PC-9 (cell line): ENCODE data around the gene RAP1GAP2. TPM values are rescaled to one million over a fixed set of nuclear protein-coding genes. Genes with fewer than 3 reads are reported as not detected.

Experiments used
- BruUV-seq: library from RNA; stranded (reverse); fragments of 400-500 nt; replicated peaks from 2 replicates; lab custom pipeline; 2021; lab: Mats Ljungman, UMichigan
- CTCF ChIA-PET: fragments of 300-600 bp; sonication (Branson Sonifier 250); formaldehyde crosslinking; loops from one replicate; lab custom pipeline; 2022; ENCODE audit warnings: antibody characterized with exemption; lab: Charles Lee
- POLR2A ChIA-PET: fragments of 300-600 bp; sonication (Branson Sonifier 250); formaldehyde crosslinking; loops from one replicate; lab custom pipeline; 2022; ENCODE audit warnings: antibody characterized with exemption; ENCODE audit not compliant: unreplicated experiment; lab: Charles Lee
- DNase-seq, 2 experiments: peaks; one replicate each; pipeline versions ENCODE4 v3.0.0 to v3.0.0-alpha.2; 2015 to 2022; ENCODE audit warnings: mixed read lengths in 1 of 2
- H2AFZ ChIP-seq: fragments of 200-600 bp; sonication (generic); 2 replicates; pipeline ENCODE4 v1.8.1; 2017; ENCODE audit warnings: antibody characterized with exemption
- H3F3A ChIP-seq: fragments of 200-600 bp; sonication (generic); 2 replicates; pipeline ENCODE4 v1.8.1; 2017; ENCODE audit warnings: antibody characterized with exemption, mild to moderate bottlenecking, low read depth; ENCODE audit not compliant: insufficient read depth
- H3K27ac ChIP-seq: fragments of 200-600 bp; sonication (generic); 2 replicates; pipeline ENCODE4 v1.6.1; 2016; ENCODE audit warnings: mixed run types
- H3K27me3 ChIP-seq: fragments of 200-600 bp; sonication (generic); 2 replicates; pipeline ENCODE4 v1.6.1; 2016; ENCODE audit warnings: low read depth, mixed run types; ENCODE audit not compliant: insufficient read depth
- H3K36me3 ChIP-seq: fragments of 200-600 bp; sonication (generic); 2 replicates; pipeline ENCODE4 v1.6.1; 2016; ENCODE audit warnings: low read depth, mixed run types
- H3K4me1 ChIP-seq: fragments of 200-600 bp; sonication (generic); replicated peaks from 2 replicates; pipeline ENCODE4 v1.6.1; 2016; ENCODE audit warnings: mixed run types; ENCODE audit not compliant: insufficient read depth
- H3K4me2 ChIP-seq: fragments of 200-600 bp; sonication (generic); 2 replicates; pipeline ENCODE4 v1.6.1; 2017; ENCODE audit warnings: mixed run types
- H3K4me3 ChIP-seq: fragments of 200-600 bp; sonication (generic); 2 replicates; pipeline ENCODE4 v1.6.1; 2016; ENCODE audit warnings: mixed run types
- H3K79me2 ChIP-seq: fragments of 200-600 bp; sonication (generic); 2 replicates; pipeline ENCODE4 v1.6.1; 2017; ENCODE audit warnings: low read depth, mixed run types
- H3K9me2 ChIP-seq: fragments of 200-600 bp; sonication (generic); 2 replicates; pipeline ENCODE4 v1.8.1; 2017; ENCODE audit warnings: mild to moderate bottlenecking; ENCODE audit not compliant: insufficient read depth
- H3K9me3 ChIP-seq: fragments of 200-600 bp; sonication (generic); 2 replicates; pipeline ENCODE4 v1.8.1; 2016; ENCODE audit warnings: low read depth; ENCODE audit not compliant: insufficient read depth
- H4K20me1 ChIP-seq: fragments of 200-600 bp; sonication (generic); 2 replicates; pipeline ENCODE4 v1.8.1; 2017; ENCODE audit not compliant: insufficient read depth
- CTCF ChIP-seq: fragments of 200-600 bp; sonication (generic); conservative IDR thresholded peaks from 2 replicates; pipeline ENCODE4 v1.6.1; 2017; ENCODE audit warnings: mixed run types, antibody characterized with exemption, mild to moderate bottlenecking, moderate library complexity
- EZH2 ChIP-seq: fragments of 200-600 bp; sonication (generic); IDR thresholded peaks from 2 replicates; pipeline ENCODE4 v1.8.0; 2017; ENCODE audit warnings: antibody characterized with exemption, low read depth
- intact Hi-C: fragments of 100-400 bp; cut with micrococcal nuclease; formaldehyde crosslinking; loops from one replicate; pipeline ENCODE4 v1.10.0; 2022; ENCODE audit not compliant: unreplicated experiment
- total RNA-seq: library from RNA; stranded (reverse); gene quantifications from 2 replicates; pipeline ENCODE4 v1.2.3, GENCODE V29; 2021

The RAP1GAP2 gene
- total RNA-seq, 1 experiment from 2014 or later, result 10.1 TPM

GRCh38 chr17:2863204-2863603 is 67.0 kb downstream of the RAP1GAP2 start:
- intact Hi-C loops, result no loop called here
- Histone ChIP-seq H3K4me2 (no peak overlapping the region), H3K4me3 (no peak overlapping the region), H2AFZ (no peak overlapping the region), H3K9me2 (no peaks in the 10 kb centered on the region), H3K27me3 (no peaks in the 10 kb centered on the region), H4K20me1 (no peaks in the 10 kb centered on the region), H3K9me3 (no peaks in the 10 kb centered on the region), H3K36me3 (no peaks in the 10 kb centered on the region), H3K79me2 (no peaks in the 10 kb centered on the region), H3K27ac (no peak overlapping the region), H3K4me1 (peaks cover 10% of the 10 kb centered on the region; the same call in 1 of the 2 replicates), H3F3A (no peaks in the 10 kb centered on the region)
- ChIA-PET CTCF (interaction anchor here (0.7 kb wide), 1 partner anchor 1212 kb away, joined by 17 read pairs; no protein-coding TSS in a partner anchor), POLR2A (no interaction called here)
- TF ChIP-seq EZH2 (no peak), CTCF (no peak)
- DNase-seq, result no peak
- no TSS peak for BruUV-seq

DNA sequence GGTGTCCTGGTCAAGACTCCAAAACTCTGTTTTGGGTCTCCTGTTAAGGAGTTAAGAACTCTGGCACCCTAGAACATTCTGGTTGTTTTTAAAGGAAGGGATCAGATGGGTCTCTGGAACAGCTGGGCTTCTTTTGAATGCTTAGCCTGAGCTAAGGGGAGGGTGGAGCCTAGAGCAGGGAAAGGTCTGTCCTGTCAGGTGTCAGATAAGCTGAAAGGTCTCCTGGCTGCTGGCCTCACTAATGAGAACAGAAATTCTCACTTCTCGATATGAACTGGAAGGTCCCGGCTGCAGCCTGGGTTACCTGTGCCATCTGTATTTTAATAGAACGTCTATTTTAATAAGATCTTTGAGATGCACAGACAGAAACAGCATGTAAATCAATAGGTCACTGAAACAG is 69.0 kb downstream of the RAP1GAP2 start:
- no peak overlapping the region for H3K4me2 ChIP-seq
- CTCF ChIA-PET, result no interaction called here
- TF ChIP-seq CTCF, result no peak
- TF ChIP-seq EZH2, result no peak
- POLR2A ChIA-PET, result interaction anchor here (0.6 kb wide), 1 partner anchor 145 kb away, joined by 3 read pairs; no protein-coding TSS in a partner anchor
- peaks cover 10% of the 10 kb centered on the region; the same call in 1 of the 2 replicates for H3K4me1 ChIP-seq
- no peaks in the 10 kb centered on the region for H3F3A ChIP-seq
- no peaks in the 10 kb centered on the region for H4K20me1 ChIP-seq
- H3K4me3 ChIP-seq, result no peak overlapping the region
- H3K79me2 ChIP-seq, result no peaks in the 10 kb centered on the region
- H3K9me2 ChIP-seq, result no peaks in the 10 kb centered on the region
- no peaks in the 10 kb centered on the region for H3K27me3 ChIP-seq
- no peak overlapping the region for H3K27ac ChIP-seq
- no peaks in the 10 kb centered on the region for H3K9me3 ChIP-seq
- H2AFZ ChIP-seq, result no peak overlapping the region
- intact Hi-C loops, result no loop called here
- H3K36me3 ChIP-seq, result no peaks in the 10 kb centered on the region
- no peak for DNase-seq
- no TSS peak for BruUV-seq

GRCh38 chr17:2867441-2868424 is 71.5 kb downstream of the RAP1GAP2 start:
- peaks cover 10% of the 10 kb centered on the region; the same call in 1 of the 2 replicates for H3K4me1 ChIP-seq
- H3K9me3 ChIP-seq, result no peaks in the 10 kb centered on the region
- H3K27me3 ChIP-seq, result no peaks in the 10 kb centered on the region
- H2AFZ ChIP-seq, result no peak overlapping the region
- CTCF ChIA-PET, result no interaction called here
- peak in 1 of 2 experiments; percentile 49 for DNase-seq
- POLR2A ChIA-PET, result interaction anchor here (0.7 kb wide), 1 partner anchor 15 kb away, joined by 5 read pairs; no protein-coding TSS in a partner anchor
- H3K4me3 ChIP-seq, result no peak overlapping the region
- intact Hi-C loops, result no loop called here
- no peak overlapping the region for H3K27ac ChIP-seq
- TF ChIP-seq CTCF, result no peak
- no peaks in the 10 kb centered on the region for H4K20me1 ChIP-seq
- no peak overlapping the region for H3K4me2 ChIP-seq
- no peaks in the 10 kb centered on the region for H3F3A ChIP-seq
- no peaks in the 10 kb centered on the region for H3K9me2 ChIP-seq
- BruUV-seq, result no TSS peak
- H3K36me3 ChIP-seq, result no peaks in the 10 kb centered on the region
- no peaks in the 10 kb centered on the region for H3K79me2 ChIP-seq
